A673 (cell line): ENCODE data around the gene ZNF335. TPM values are rescaled to one million over a fixed set of nuclear protein-coding genes. Genes with fewer than 3 reads are reported as not detected.
"Not testable (repeated sequence)": the region's sequence is repeated elsewhere in the genome, so short reads cannot be mapped to it uniquely, and the experiment has no call there.

Experiments used
- BruUV-seq: library from RNA; stranded (reverse); fragments of 400-500 nt; replicated peaks from 2 replicates; lab custom pipeline; 2021; lab: Mats Ljungman, UMichigan
- CTCF ChIA-PET: fragments of 300-600 bp; sonication (Branson Sonifier 250); formaldehyde crosslinking; loops from one replicate; lab custom pipeline; 2022; ENCODE audit warnings: antibody characterized with exemption; lab: Charles Lee
- POLR2A ChIA-PET: fragments of 300-600 bp; sonication (Branson Sonifier 250); formaldehyde crosslinking; loops from one replicate; lab custom pipeline; 2022; ENCODE audit warnings: antibody characterized with exemption; ENCODE audit not compliant: low non-redundant PET; lab: Charles Lee
- DNase-seq: peaks from one replicate; pipeline ENCODE4 v3.0.0-alpha.2; 2015; ENCODE audit warnings: low spot score
- H3K27ac ChIP-seq: fragments of 200-600 bp; sonication (generic); 2 replicates; pipeline ENCODE4 v1.5.1; 2016; ENCODE audit warnings: mixed run types, low read depth, mild to moderate bottlenecking, mixed read lengths, antibody characterized with exemption, low read length; ENCODE audit not compliant: poor library complexity, severe bottlenecking
- H3K27me3 ChIP-seq: fragments of 200-600 bp; sonication (generic); replicated peaks from 2 replicates; pipeline ENCODE4 v1.6.1; 2017; ENCODE audit warnings: mixed run types, low read depth, mild to moderate bottlenecking, mixed read lengths, antibody characterized with exemption, low read length; ENCODE audit not compliant: insufficient read depth, poor library complexity
- H3K36me3 ChIP-seq: fragments of 200-600 bp; sonication (generic); 2 replicates; pipeline ENCODE4 v1.6.1; 2016; ENCODE audit warnings: mixed run types, mild to moderate bottlenecking, mixed read lengths, antibody characterized with exemption, low read length; ENCODE audit not compliant: insufficient read depth, poor library complexity, severe bottlenecking
- H3K4me1 ChIP-seq: fragments of 200-600 bp; sonication (generic); 2 replicates; pipeline ENCODE4 v1.6.1; 2017; ENCODE audit warnings: mixed run types, mild to moderate bottlenecking, mixed read lengths, antibody characterized with exemption, low read length; ENCODE audit not compliant: insufficient read depth, poor library complexity, severe bottlenecking
- H3K4me3 ChIP-seq: fragments of 200-600 bp; sonication (generic); 2 replicates; pipeline ENCODE4 v1.5.1; 2016; ENCODE audit warnings: low read depth, mixed run types, mild to moderate bottlenecking, mixed read lengths, low read length; ENCODE audit not compliant: poor library complexity, severe bottlenecking
- H3K9me3 ChIP-seq: fragments of 200-600 bp; sonication (generic); 2 replicates; pipeline ENCODE4 v1.6.1; 2016; ENCODE audit warnings: mixed run types, low read depth, mild to moderate bottlenecking, mixed read lengths, antibody characterized with exemption, low read length; ENCODE audit not compliant: poor library complexity, severe bottlenecking
- CTCF ChIP-seq: fragments of 300-800, 200-600 bp; sonication (generic); conservative IDR thresholded peaks from 2 replicates; pipeline ENCODE4 v1.5.1; 2017; ENCODE audit warnings: low read depth, mild to moderate bottlenecking, antibody characterized with exemption, low read length, moderate library complexity, mixed read lengths
- EZH2 ChIP-seq: fragments of 200-600 bp; sonication (generic); IDR thresholded peaks from 2 replicates; pipeline ENCODE4 v1.6.1; 2017; ENCODE audit warnings: borderline replicate concordance, low read depth, mild to moderate bottlenecking, mixed read lengths, antibody characterized with exemption, low read length; ENCODE audit not compliant: poor library complexity, severe bottlenecking
- intact Hi-C: fragments of 100-400 bp; cut with micrococcal nuclease; formaldehyde crosslinking; loops from one replicate; pipeline ENCODE4 v1.10.0; 2022; ENCODE audit not compliant: unreplicated experiment
- total RNA-seq: library from RNA; stranded (reverse); gene quantifications from 2 replicates; pipeline ENCODE4 v1.2.3, GENCODE V29; 2021

ZNF335 gene
- total RNA-seq, 1 experiment from 2014 or later: 31.9 TPM

- CTCF ChIA-PET: interaction anchor here (0.7 to 0.8 kb wide), 2 partner anchors 35 to 187 kb away, joined by 4 to 6 read pairs; no protein-coding TSS in a partner anchor
- Histone ChIP-seq H3K9me3 (no peaks in the 10 kb centered on the region), H3K27ac (peak within 1 kb of the TSS; percentile 100), H3K27me3 (no peaks in the 10 kb centered on the region), H3K4me1 (peaks cover 36% of the 10 kb centered on the region), H3K4me3 (peak within 1 kb of the TSS; percentile 97), H3K36me3 (peaks cover 20% of the 10 kb centered on the region)
- peak; percentile 98 for DNase-seq
- intact Hi-C loops: no loop called here
- TF ChIP-seq CTCF (no peak), EZH2 (no peak)
- POLR2A ChIA-PET: interaction anchor here (0.6 to 0.7 kb wide), 2 partner anchors 97 to 115 kb away, joined by 10 to 11 read pairs; no protein-coding TSS in a partner anchor
- BruUV-seq: no TSS peak
Observed at GRCh38 chr20:45934586-45935415, 37.2 kb downstream of the ZNF335 start, which contains the start of gene PCIF1. TSS of gene PCIF1 (plus strand) at chr20:45934683. CDS start at chr20:45939000, 4,317 bp downstream.

- DNase-seq: peak; percentile 79
- POLR2A ChIA-PET: interaction anchor here (0.5 kb wide), 1 partner anchor 430 kb away, joined by 3 read pairs; no protein-coding TSS in a partner anchor
- no peaks in the 10 kb centered on the region for H3K27me3 ChIP-seq
- TF ChIP-seq EZH2 (no peak), CTCF (no peak)
- H3K36me3 ChIP-seq: peaks cover 13% of the 10 kb centered on the region
- intact Hi-C loops: no loop called here
- H3K4me1 ChIP-seq: peaks cover 32% of the 10 kb centered on the region
- H3K9me3 ChIP-seq: no peaks in the 10 kb centered on the region
- H3K27ac ChIP-seq: peak overlapping the region; percentile 100
- peak overlapping the region; percentile 97 for H3K4me3 ChIP-seq
- BruUV-seq: TSS peak; percentile 77
- CTCF ChIA-PET: interaction anchor here (0.8 kb wide), 1 partner anchor 36 kb away, joined by 4 read pairs; no protein-coding TSS in a partner anchor
Observed at GRCh38 chr20:45934046-45934585, 37.9 kb downstream of the ZNF335 start.

- POLR2A ChIA-PET: interaction anchor here (0.5 kb wide), 2 partner anchors 11 to 431 kb away, joined by 3 to 7 read pairs; no protein-coding TSS in a partner anchor
- peak overlapping the region; percentile 97 for H3K4me3 ChIP-seq
- H3K36me3 ChIP-seq: peaks cover 12% of the 10 kb centered on the region
- CTCF ChIA-PET: no interaction called here
- H3K27ac ChIP-seq: peak overlapping the region; percentile 100
- peak; percentile 94 for DNase-seq
- intact Hi-C loops: loop anchor here (1.0 kb wide), 1 partner anchor 23 kb away; no protein-coding TSS in a partner anchor
- no peaks in the 10 kb centered on the region for H3K27me3 ChIP-seq
- TF ChIP-seq EZH2: no peak
- TF ChIP-seq CTCF: peak; percentile 40
- H3K9me3 ChIP-seq: no peaks in the 10 kb centered on the region
- BruUV-seq: no TSS peak
- H3K4me1 ChIP-seq: peaks cover 29% of the 10 kb centered on the region
Observed at GRCh38 chr20:45933266-45934045, 38.5 kb downstream of the ZNF335 start.

GRCh38 chr20:45931680-45932079, 40.3 kb downstream of the ZNF335 start:
- H3K27me3 ChIP-seq, intact Hi-C loops, H3K9me3 ChIP-seq, BruUV-seq, DNase-seq, H3K27ac ChIP-seq, H3K36me3 ChIP-seq, POLR2A ChIA-PET, H3K4me3 ChIP-seq, CTCF ChIA-PET: not testable (repeated sequence)
- H3K4me1 ChIP-seq: peaks cover 14% of the 10 kb centered on the region
